CD4-positive, CD25-positive, alpha-beta regulatory T cell (primary cell): Measurements from ENCODE around the gene APMAP. TPM values are rescaled to one million over a fixed set of nuclear protein-coding genes. Genes with fewer than 3 reads are reported as not detected.
"Not testable (repeated sequence)": the region's sequence is repeated elsewhere in the genome, so short reads cannot be mapped to it uniquely, and the experiment has no call there.

Source experiments
- ATAC-seq, 2 donors: fragments of 150-1000 bp; cut with Tn5 transposase; one replicate each; pipeline ENCODE4 v1.10.0; 2021; ENCODE audit warnings: low read depth in 2 of 2, moderate number of reproducible peaks in 2 of 2, moderate library complexity in 1 of 2
- DNase-seq, 3 donors: peaks; one replicate each; pipeline versions ENCODE4 v3.0.0 to v3.0.0-alpha.2; 2012 to 2022; ENCODE audit warnings: mixed read lengths in 1 of 3
- H3K27ac ChIP-seq: one replicate; pipeline ENCODE4 v1.7.0; 2013; ENCODE audit warnings: mild to moderate bottlenecking, low read length; ENCODE audit not compliant: insufficient read depth, poor library complexity, severe bottlenecking
- H3K27me3 ChIP-seq: one replicate; pipeline ENCODE4 v1.7.0; 2013; ENCODE audit warnings: low read length; ENCODE audit not compliant: control insufficient read depth, insufficient read depth
- H3K36me3 ChIP-seq: one replicate; pipeline ENCODE4 v1.7.0; 2013; ENCODE audit warnings: mild to moderate bottlenecking, low read length, moderate library complexity; ENCODE audit not compliant: control insufficient read depth, insufficient read depth
- H3K4me1 ChIP-seq: 2 replicates; pipeline ENCODE4 v1.7.0; 2013; ENCODE audit warnings: mild to moderate bottlenecking, low read length; ENCODE audit not compliant: insufficient read depth, control insufficient read depth, poor library complexity, severe bottlenecking
- H3K4me3 ChIP-seq: one replicate; pipeline ENCODE4 v1.7.0; 2013; ENCODE audit warnings: low read depth, mild to moderate bottlenecking, low read length, moderate library complexity
- H3K9me3 ChIP-seq, 2 experiments: 1 replicate in 1 of 2; 2 replicates in 1 of 2; pipeline ENCODE4 v1.7.0; 2013; ENCODE audit warnings: low read length in 2 of 2, mild to moderate bottlenecking in 1 of 2, moderate library complexity in 1 of 2; ENCODE audit not compliant: control insufficient read depth in 2 of 2
- H3K27ac Mint-ChIP-seq, 3 donors: one replicate each; pipeline ENCODE4 v1.8.0; 2020 to 2022; ENCODE audit warnings: mild to moderate bottlenecking in 3 of 3, mixed read lengths in 3 of 3, moderate library complexity in 2 of 3
- H3K27me3 Mint-ChIP-seq: one replicate; pipeline ENCODE4 v1.8.0; 2022; ENCODE audit warnings: mild to moderate bottlenecking, mixed read lengths
- H3K36me3 Mint-ChIP-seq: one replicate; pipeline ENCODE4 v1.8.0; 2020; ENCODE audit warnings: mixed read lengths
- H3K4me1 Mint-ChIP-seq, 4 donors: one replicate each; pipeline ENCODE4 v1.8.0; 2020 to 2022; ENCODE audit warnings: mixed read lengths in 4 of 4, mild to moderate bottlenecking in 1 of 4
- H3K4me3 Mint-ChIP-seq, 4 donors: one replicate each; pipeline ENCODE4 v1.8.0; 2020 to 2022; ENCODE audit warnings: mild to moderate bottlenecking in 4 of 4, mixed read lengths in 4 of 4, moderate library complexity in 3 of 4
- H3K9me3 Mint-ChIP-seq, 7 donors: one replicate each; pipeline ENCODE4 v1.8.0; 2020 to 2022; ENCODE audit warnings: mixed read lengths in 7 of 7, mild to moderate bottlenecking in 3 of 7, moderate library complexity in 2 of 7
- polyA plus RNA-seq, 4 donors: library from polyadenylated mRNA; unstranded; fragments of 300-500 nt; fragmentation: Illumina TruSeq; gene quantifications; one replicate each; pipeline ENCODE4 v1.2.3, GENCODE V29; 2021
- total RNA-seq: library from RNA; stranded (reverse); gene quantifications from one replicate; pipeline ENCODE4 v1.2.3, GENCODE V29; 2022

The APMAP gene
- total and polyA plus RNA-seq, 5 donors from 2014 or later, result 28.2 to 83.2 (median 69.2) TPM

GRCh38 chr20:24920706-24921105 lies 71.8 kb downstream of the APMAP start:
- H3K9me3 Mint-ChIP-seq, H3K36me3 Mint-ChIP-seq, H3K4me3 ChIP-seq, H3K27ac ChIP-seq, H3K4me1 Mint-ChIP-seq, H3K27ac Mint-ChIP-seq, H3K9me3 ChIP-seq, H3K36me3 ChIP-seq, H3K4me3 Mint-ChIP-seq, DNase-seq, H3K27me3 ChIP-seq, H3K4me1 ChIP-seq, ATAC-seq: not testable (repeated sequence)
- H3K27me3 Mint-ChIP-seq, result peaks cover 13% of the 10 kb centered on the region

GRCh38 chr20:24919665-24920064 lies 72.9 kb downstream of the APMAP start:
- H3K27me3 Mint-ChIP-seq, ATAC-seq, H3K4me3 ChIP-seq, H3K9me3 Mint-ChIP-seq, H3K4me1 Mint-ChIP-seq, H3K9me3 ChIP-seq, H3K27ac ChIP-seq, H3K4me3 Mint-ChIP-seq, H3K27ac Mint-ChIP-seq, H3K27me3 ChIP-seq, H3K36me3 ChIP-seq, H3K36me3 Mint-ChIP-seq, H3K4me1 ChIP-seq, DNase-seq: not testable (repeated sequence)

- Mint-ChIP-seq H3K36me3 (peaks cover 3% of the 10 kb centered on the region), H3K27ac (peak overlapping the region in 1 of 3 donors; percentile 15)
These were observed 73.7 kb downstream of the APMAP start for GRCh38 chr20:24918579-24919566.

GRCh38 chr20:24917797-24918578 lies 74.6 kb downstream of the APMAP start:
- H3K27ac ChIP-seq, result no peak overlapping the region
- H3K27me3 ChIP-seq, result no peaks in the 10 kb centered on the region
- no peaks in the 10 kb centered on the region for H3K9me3 ChIP-seq
- DNase-seq (peak in 2 of 3 donors; percentile 19 to 55), ATAC-seq (peak in 1 of 2 donors; percentile 39)
- H3K36me3 ChIP-seq, result no peaks in the 10 kb centered on the region
- H3K36me3 Mint-ChIP-seq, result peaks cover 3% of the 10 kb centered on the region
- H3K4me1 Mint-ChIP-seq, result peaks cover 0 to 5% (median 0%) of the 10 kb centered on the region in 4 donors
- peaks cover 0 to 4% (median 0%) of the 10 kb centered on the region in 7 donors for H3K9me3 Mint-ChIP-seq
- peaks cover 4% of the 10 kb centered on the region for H3K4me1 ChIP-seq
- H3K27ac Mint-ChIP-seq, result no peak overlapping the region
- H3K4me3 Mint-ChIP-seq, result peak overlapping the region in 1 of 4 donors; percentile 55
- peaks cover 7% of the 10 kb centered on the region for H3K27me3 Mint-ChIP-seq
- no peak overlapping the region for H3K4me3 ChIP-seq

More at GRCh38 chr20:24918579-24919566, 73.7 kb downstream of the APMAP start:
- Mint-ChIP-seq H3K4me3 (peak overlapping the region in 1 of 4 donors; percentile 55), H3K4me1 (peaks cover 0 to 5% (median 0%) of the 10 kb centered on the region in 4 donors), H3K9me3 (peaks cover 0 to 4% (median 0%) of the 10 kb centered on the region in 7 donors), H3K27me3 (peaks cover 7% of the 10 kb centered on the region)
- Histone ChIP-seq H3K27ac (no peak overlapping the region), H3K36me3 (no peaks in the 10 kb centered on the region), H3K9me3 (no peaks in the 10 kb centered on the region), H3K4me3 (no peak overlapping the region), H3K4me1 (peaks cover 4% of the 10 kb centered on the region), H3K27me3 (no peaks in the 10 kb centered on the region)
- ATAC-seq (no peak), DNase-seq (no peak)

GRCh38 chr20:24917056-24917455 lies 75.5 kb downstream of the APMAP start:
- Mint-ChIP-seq H3K27me3 (peaks cover 7% of the 10 kb centered on the region), H3K4me1 (peaks cover 0 to 5% (median 0%) of the 10 kb centered on the region in 4 donors), H3K27ac (no peak overlapping the region), H3K4me3 (no peak overlapping the region), H3K36me3 (peaks cover 3% of the 10 kb centered on the region), H3K9me3 (peaks cover 0 to 4% (median 0%) of the 10 kb centered on the region in 7 donors)
- H3K4me3 ChIP-seq, result no peak overlapping the region
- ATAC-seq, result no peak
- H3K27me3 ChIP-seq, result no peaks in the 10 kb centered on the region
- no peaks in the 10 kb centered on the region for H3K9me3 ChIP-seq
- H3K27ac ChIP-seq, result no peak overlapping the region
- peaks cover 4% of the 10 kb centered on the region for H3K4me1 ChIP-seq
- H3K36me3 ChIP-seq, result no peaks in the 10 kb centered on the region
- no peak for DNase-seq

- Mint-ChIP-seq H3K4me3 (no peak overlapping the region), H3K36me3 (peaks cover 3% of the 10 kb centered on the region), H3K9me3 (peaks cover 0 to 2% (median 0%) of the 10 kb centered on the region in 7 donors), H3K27ac (no peak overlapping the region), H3K4me1 (peaks cover 0 to 5% (median 0%) of the 10 kb centered on the region in 4 donors), H3K27me3 (peaks cover 7% of the 10 kb centered on the region)
- Histone ChIP-seq H3K9me3 (no peaks in the 10 kb centered on the region), H3K36me3 (no peaks in the 10 kb centered on the region), H3K4me3 (no peak overlapping the region), H3K27me3 (no peaks in the 10 kb centered on the region), H3K27ac (no peak overlapping the region), H3K4me1 (peaks cover 4% of the 10 kb centered on the region)
- DNase-seq (no peak), ATAC-seq (no peak)
These were observed 76.1 kb downstream of the APMAP start for GRCh38 chr20:24916412-24916811.

GRCh38 chr20:24915892-24916291 lies 76.7 kb downstream of the APMAP start:
- Histone ChIP-seq H3K4me3 (no peak overlapping the region), H3K9me3 (no peaks in the 10 kb centered on the region), H3K27me3 (no peaks in the 10 kb centered on the region), H3K4me1 (peaks cover 4% of the 10 kb centered on the region), H3K36me3 (no peaks in the 10 kb centered on the region), H3K27ac (no peak overlapping the region)
- H3K4me3 Mint-ChIP-seq, result no peak overlapping the region
- DNase-seq (no peak), ATAC-seq (peak in 1 of 2 donors; percentile 11)
- peaks cover 0 to 5% (median 0%) of the 10 kb centered on the region in 4 donors for H3K4me1 Mint-ChIP-seq
- peaks cover 0 to 2% (median 0%) of the 10 kb centered on the region in 7 donors for H3K9me3 Mint-ChIP-seq
- H3K36me3 Mint-ChIP-seq, result peaks cover 3% of the 10 kb centered on the region
- no peak overlapping the region for H3K27ac Mint-ChIP-seq
- H3K27me3 Mint-ChIP-seq, result peaks cover 7% of the 10 kb centered on the region
